ENCODE results near the gene SORBS2.

Gene SORBS2

GRCh38 chr4:185654965-185655554 is 156.9 kb downstream of the SORBS2 start:
- no peak overlapping the region for H3K4me3 ChIP-seq (ENCODE audit: low read depth, low read length)
- TF ChIP-seq CTCF (IDR thresholded peaks at IDR 0.05; ENCODE audit: low read depth, low read length, missing control alignments), result no peak
- in situ Hi-C loops (cut with HindIII; ENCODE audit: low sequenced_read_pairs), result no loop called here
- DNase-seq (ENCODE audit: low read depth), result no peak

DNA sequence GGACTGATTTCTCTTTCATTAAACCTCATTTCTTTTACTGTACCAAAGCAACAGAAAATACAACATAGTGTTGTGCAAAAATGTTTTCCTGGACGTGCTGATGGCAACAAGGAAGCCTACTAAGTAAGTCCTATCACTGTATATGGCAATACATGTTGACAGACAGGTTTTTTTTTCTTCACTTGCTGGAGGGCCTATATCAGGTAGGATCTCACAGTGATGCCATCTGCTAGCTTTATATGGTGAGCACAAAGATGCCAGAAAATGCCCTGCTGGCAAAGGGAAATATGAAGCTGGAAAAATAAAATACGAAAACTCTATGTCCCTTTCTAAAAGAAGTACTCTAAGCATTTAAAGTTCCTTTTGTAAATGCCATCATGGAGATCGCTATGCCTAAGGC is 157.7 kb downstream of the SORBS2 start:
- no peak for DNase-seq (ENCODE audit: low read depth)
- in situ Hi-C loops (cut with HindIII; ENCODE audit: low sequenced_read_pairs), result no loop called here
- TF ChIP-seq CTCF (IDR thresholded peaks at IDR 0.05; ENCODE audit: low read depth, low read length, missing control alignments), result no peak

DNA sequence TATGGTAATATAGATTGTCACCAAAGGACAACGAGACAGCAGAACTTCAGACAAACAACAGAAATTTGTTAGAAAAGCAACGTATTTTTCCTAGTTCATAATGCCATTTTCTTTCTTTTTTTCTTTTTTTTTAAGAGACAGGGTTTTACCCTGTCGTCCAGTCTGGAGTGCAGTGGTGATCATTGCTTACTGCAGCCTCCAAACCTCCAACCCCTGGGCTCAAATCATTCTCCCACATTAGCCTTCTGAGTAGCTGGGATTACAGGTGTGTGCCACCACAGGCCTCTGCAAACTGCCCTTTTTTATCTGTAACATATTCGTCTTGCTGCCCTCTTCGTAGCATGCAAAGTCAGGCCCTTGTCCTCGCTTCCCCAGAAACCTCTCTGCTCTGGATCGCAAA is 160.1 kb downstream of the SORBS2 start:
- in situ Hi-C loops (cut with HindIII; ENCODE audit: low sequenced_read_pairs), result no loop called here
- no peak for TF ChIP-seq CTCF (IDR thresholded peaks at IDR 0.05; ENCODE audit: low read depth, low read length, missing control alignments)
- no peak overlapping the region for H3K4me3 ChIP-seq (ENCODE audit: low read depth, low read length)
- DNase-seq (ENCODE audit: low read depth), result no peak

More for the DNA sequence above, 157.7 kb downstream of the SORBS2 start:
- H3K4me3 ChIP-seq (ENCODE audit: low read depth, low read length), result no peak overlapping the region

- in situ Hi-C loops (cut with HindIII; ENCODE audit: low sequenced_read_pairs), result no loop called here
- TF ChIP-seq CTCF (IDR thresholded peaks at IDR 0.05; ENCODE audit: low read depth, low read length, missing control alignments), result no peak
Observed at GRCh38 chr4:185651137-185651677, 160.8 kb downstream of the SORBS2 start.

GRCh38 chr4:185648631-185649030 is 163.4 kb downstream of the SORBS2 start:
- H3K4me3 ChIP-seq (ENCODE audit: low read depth, low read length), result no peak overlapping the region
- no peak for DNase-seq (ENCODE audit: low read depth)
- no peak for TF ChIP-seq CTCF (IDR thresholded peaks at IDR 0.05; ENCODE audit: low read depth, low read length, missing control alignments)
- in situ Hi-C loops (cut with HindIII; ENCODE audit: low sequenced_read_pairs), result loop anchor here (10.0 kb wide), 1 partner anchor 376 kb away; no protein-coding TSS in a partner anchor

More at GRCh38 chr4:185651137-185651677, 160.8 kb downstream of the SORBS2 start:
- no peak for DNase-seq (ENCODE audit: low read depth)
- no peak overlapping the region for H3K4me3 ChIP-seq (ENCODE audit: low read depth, low read length)

DNA sequence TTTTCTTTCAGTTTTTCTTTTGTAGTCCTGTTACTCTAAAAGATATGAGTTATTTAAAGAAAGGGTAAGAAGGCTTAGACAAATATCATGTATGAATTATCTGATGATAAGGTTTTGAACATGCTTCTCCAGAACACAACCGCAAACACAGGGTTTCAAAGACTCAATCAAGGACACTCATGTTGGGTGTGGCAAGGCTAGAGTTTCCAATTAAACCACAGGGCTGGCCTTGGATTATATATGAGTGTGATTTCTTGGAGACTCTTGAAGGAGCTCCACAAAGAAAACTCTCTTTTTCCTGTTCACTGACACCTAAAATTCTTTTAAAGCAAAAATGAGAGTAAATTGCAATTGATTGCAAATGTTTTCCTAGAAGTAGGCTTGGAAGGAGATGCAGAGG is 166.6 kb downstream of the SORBS2 start:
- H3K4me3 ChIP-seq (ENCODE audit: low read depth, low read length), result no peak overlapping the region
- in situ Hi-C loops (cut with HindIII; ENCODE audit: low sequenced_read_pairs), result loop anchor here (10.0 kb wide), 1 partner anchor 379 kb away; no protein-coding TSS in a partner anchor
- no peak for TF ChIP-seq CTCF (IDR thresholded peaks at IDR 0.05; ENCODE audit: low read depth, low read length, missing control alignments)
- DNase-seq (ENCODE audit: low read depth), result no peak

Data from astrocyte of the cerebellum (primary cell).